HUES64 (cell line): ENCODE measurements around the gene PTOV1.

Experiments used
- H3K27ac ChIP-seq: 2 replicates; pipeline ENCODE4 v1.7.0; 2013; ENCODE audit warnings: low read depth, low read length, inconsistent platforms
- H3K27me3 ChIP-seq: 2 replicates; pipeline ENCODE4 v1.6.1; 2013; ENCODE audit warnings: mild to moderate bottlenecking, low read length; ENCODE audit not compliant: insufficient read depth
- H3K36me3 ChIP-seq: 2 replicates; pipeline ENCODE4 v1.6.1; 2013; ENCODE audit warnings: mild to moderate bottlenecking, low read length; ENCODE audit not compliant: insufficient read depth
- H3K4me1 ChIP-seq: 2 replicates; pipeline ENCODE4 v1.6.1; 2013; ENCODE audit warnings: mild to moderate bottlenecking, low read length, moderate library complexity; ENCODE audit not compliant: insufficient read depth
- H3K4me3 ChIP-seq: 2 replicates; pipeline ENCODE4 v1.5.1; 2013; ENCODE audit warnings: mild to moderate bottlenecking, low read length, moderate library complexity
- H3K9ac ChIP-seq: 2 replicates; pipeline ENCODE4 v1.6.1; 2013; ENCODE audit warnings: mild to moderate bottlenecking, low read depth, low read length
- H3K9me3 ChIP-seq: 2 replicates; pipeline ENCODE4 v1.6.1; 2013; ENCODE audit warnings: low read depth, low read length; ENCODE audit not compliant: insufficient read depth
- whole genome bisulfite sequencing: fragments of 150-250, 120-280 bp; methylation state at CpG from one replicate; pipeline ENCODE4 v1.1.7; 2013; ENCODE audit warnings: missing lambda C conversion rate; 5-methylcytosine and 5-hydroxymethylcytosine counted together

Gene PTOV1

DNA sequence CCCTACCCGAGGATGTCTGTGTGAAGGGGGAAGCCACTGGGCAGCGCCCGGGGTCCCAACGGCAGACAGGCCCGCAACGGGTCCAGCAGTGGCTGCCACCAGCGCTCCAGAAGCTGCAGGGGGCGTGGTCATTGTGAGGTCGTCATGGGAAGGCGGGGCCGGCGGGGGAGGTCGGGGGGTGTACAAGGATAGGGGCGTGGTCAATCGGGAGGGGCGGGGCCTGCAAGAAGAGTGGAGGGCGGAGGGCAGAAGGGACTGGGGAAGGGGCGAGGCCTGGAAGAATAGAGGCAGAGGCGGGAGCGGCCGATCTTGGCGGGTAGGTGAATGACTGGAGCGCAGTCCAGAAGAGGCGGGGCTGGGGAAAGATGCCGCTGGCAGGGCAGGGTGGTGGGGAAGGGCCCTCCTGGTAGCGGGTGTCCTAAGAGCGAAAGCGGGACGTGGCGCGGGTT is 42.2 kb upstream of the PTOV1 start:
- no peak overlapping the region; the same call in 1 of the 2 replicates for H3K27ac ChIP-seq
- 3% methylated on average over 31 of the region's 31 CpGs for WGBS
- H3K36me3 ChIP-seq, result peaks cover 30% of the 10 kb centered on the region
- peak overlapping the region; percentile 59 for H3K9ac ChIP-seq
- peaks cover 7% of the 10 kb centered on the region for H3K4me1 ChIP-seq
- no peaks in the 10 kb centered on the region for H3K9me3 ChIP-seq
- H3K27me3 ChIP-seq, result no peaks in the 10 kb centered on the region
- H3K4me3 ChIP-seq, result peak overlapping the region; percentile 67

DNA sequence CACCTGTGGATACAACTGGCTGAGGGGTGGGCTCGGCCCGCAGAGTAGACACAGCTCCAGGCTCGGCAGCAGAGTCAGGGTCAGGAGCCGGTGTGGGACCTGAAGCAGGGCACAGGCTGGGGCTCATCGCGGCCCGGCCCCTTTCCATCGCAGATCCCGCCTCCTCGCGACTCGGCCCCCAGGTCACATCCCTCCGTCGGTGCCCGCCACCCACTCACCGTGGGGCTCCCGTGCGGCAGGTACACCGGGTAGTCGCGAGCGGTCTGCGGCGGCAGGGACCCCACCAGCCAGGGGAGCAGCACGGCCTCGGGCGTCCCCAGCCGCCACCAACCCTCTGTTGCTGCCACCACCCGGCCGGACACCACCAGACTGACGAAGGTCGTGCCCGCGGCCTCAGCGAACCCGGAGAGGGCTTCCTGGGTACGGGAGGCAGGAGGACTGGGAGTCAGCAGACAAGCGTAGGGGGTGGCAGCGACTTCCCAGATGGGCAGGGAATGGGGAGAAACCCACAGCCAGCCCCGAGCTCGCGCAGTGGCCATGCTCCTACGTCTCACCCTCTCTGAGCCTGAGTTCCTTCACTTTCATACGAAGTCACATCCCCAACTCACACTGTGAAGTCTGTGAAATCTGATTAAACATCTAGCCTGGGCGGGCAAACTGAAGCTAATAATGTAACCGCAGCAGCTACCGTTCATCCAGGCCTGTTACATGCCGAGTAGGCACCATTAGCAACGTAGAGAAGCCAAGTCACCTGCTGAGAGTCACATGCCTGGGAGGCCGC is 41.6 kb upstream of the PTOV1 start:
- Histone ChIP-seq H3K27ac (no peak overlapping the region; the same call in 1 of the 2 replicates), H3K36me3 (peaks cover 27% of the 10 kb centered on the region), H3K9ac (peak overlapping the region; percentile 59), H3K9me3 (no peaks in the 10 kb centered on the region), H3K4me3 (peak overlapping the region; percentile 67), H3K4me1 (peaks cover 11% of the 10 kb centered on the region), H3K27me3 (no peaks in the 10 kb centered on the region)
- 12% methylated on average over 50 of the region's 50 CpGs for WGBS

DNA sequence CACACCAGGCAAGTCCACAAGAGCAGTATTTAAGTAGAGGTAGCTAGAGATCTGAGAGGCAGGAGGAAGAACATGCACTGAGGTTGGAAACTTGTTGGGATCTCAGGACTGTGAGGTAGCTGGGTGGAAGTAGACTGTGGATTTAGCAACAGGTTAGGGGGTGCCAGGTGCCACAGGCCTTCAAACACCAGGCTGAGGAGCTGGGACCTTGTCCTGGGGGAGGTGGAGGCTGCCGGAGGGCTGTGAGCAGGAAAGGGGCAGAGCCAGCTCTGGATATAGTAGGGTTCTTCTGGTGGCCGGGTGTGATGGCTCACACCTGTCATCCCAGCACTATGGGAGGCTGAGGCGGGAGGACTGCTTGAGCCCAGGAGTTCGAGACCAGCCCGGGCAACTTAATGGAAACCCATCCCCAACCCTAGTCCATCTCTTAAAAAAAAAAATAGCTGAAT is 41.0 kb upstream of the PTOV1 start:
- Histone ChIP-seq H3K9me3 (no peaks in the 10 kb centered on the region), H3K36me3 (peaks cover 23% of the 10 kb centered on the region), H3K27me3 (no peaks in the 10 kb centered on the region), H3K4me3 (no peak overlapping the region), H3K4me1 (peaks cover 11% of the 10 kb centered on the region), H3K27ac (no peak overlapping the region), H3K9ac (no peak overlapping the region)
- 96% methylated on average over 5 of the region's 5 CpGs for WGBS

DNA sequence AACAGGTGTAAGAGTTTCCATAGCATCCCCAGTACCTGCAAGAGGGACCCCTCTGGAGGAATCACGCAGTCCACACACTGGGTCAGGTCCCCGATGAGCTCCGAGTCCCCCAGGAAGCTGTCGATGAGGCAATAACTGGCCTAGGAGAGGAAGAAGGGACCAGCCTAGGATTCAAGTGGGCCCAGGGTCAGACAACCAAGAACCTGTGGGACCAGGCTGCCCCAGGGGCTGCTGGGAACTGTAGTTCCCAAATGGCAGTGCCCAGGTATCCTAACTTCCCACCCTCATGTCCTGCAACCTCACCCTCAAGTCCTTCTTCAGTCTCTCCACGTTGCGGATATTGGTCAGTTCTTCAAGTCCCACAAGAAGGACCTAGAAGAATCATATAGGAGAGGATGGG is 39.6 kb upstream of the PTOV1 start:
- WGBS, result 94% methylated on average over 6 of the region's 6 CpGs
- H3K4me1 ChIP-seq, result peaks cover 11% of the 10 kb centered on the region
- no peaks in the 10 kb centered on the region for H3K27me3 ChIP-seq
- H3K4me3 ChIP-seq, result no peak overlapping the region
- H3K36me3 ChIP-seq, result peaks cover 16% of the 10 kb centered on the region
- no peak overlapping the region for H3K9ac ChIP-seq
- no peak overlapping the region for H3K27ac ChIP-seq
- H3K9me3 ChIP-seq, result no peaks in the 10 kb centered on the region

DNA sequence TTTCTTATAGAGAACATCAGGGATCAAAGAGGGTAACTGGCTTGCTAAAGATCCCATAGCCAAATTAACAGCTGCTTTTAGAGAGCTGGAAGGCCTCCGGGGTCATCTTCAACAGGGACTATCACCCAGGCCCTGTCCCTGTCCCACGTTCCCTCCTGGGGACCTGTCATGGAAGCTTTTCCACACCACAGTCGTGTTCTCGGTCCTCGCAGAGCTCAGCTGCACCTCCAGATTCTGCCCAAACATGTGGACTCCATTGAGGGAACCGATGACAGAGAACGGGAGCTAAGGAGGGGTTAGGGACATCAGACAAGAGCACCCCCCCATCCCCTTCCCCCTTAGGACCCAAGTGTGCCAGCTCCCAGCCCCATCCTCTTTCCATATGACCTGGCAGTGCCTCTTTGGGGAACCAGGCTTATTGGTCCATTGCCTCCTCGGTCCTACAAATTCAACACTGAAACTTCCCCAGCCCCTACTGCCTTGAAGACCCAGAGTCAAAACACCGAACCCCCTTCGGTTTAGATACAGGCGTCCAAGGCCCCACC is 38.4 kb upstream of the PTOV1 start:
- Histone ChIP-seq H3K9ac (peak overlapping the region; percentile 81), H3K27me3 (no peaks in the 10 kb centered on the region)
- WGBS, result 58% methylated on average over 11 of the region's 11 CpGs

DNA sequence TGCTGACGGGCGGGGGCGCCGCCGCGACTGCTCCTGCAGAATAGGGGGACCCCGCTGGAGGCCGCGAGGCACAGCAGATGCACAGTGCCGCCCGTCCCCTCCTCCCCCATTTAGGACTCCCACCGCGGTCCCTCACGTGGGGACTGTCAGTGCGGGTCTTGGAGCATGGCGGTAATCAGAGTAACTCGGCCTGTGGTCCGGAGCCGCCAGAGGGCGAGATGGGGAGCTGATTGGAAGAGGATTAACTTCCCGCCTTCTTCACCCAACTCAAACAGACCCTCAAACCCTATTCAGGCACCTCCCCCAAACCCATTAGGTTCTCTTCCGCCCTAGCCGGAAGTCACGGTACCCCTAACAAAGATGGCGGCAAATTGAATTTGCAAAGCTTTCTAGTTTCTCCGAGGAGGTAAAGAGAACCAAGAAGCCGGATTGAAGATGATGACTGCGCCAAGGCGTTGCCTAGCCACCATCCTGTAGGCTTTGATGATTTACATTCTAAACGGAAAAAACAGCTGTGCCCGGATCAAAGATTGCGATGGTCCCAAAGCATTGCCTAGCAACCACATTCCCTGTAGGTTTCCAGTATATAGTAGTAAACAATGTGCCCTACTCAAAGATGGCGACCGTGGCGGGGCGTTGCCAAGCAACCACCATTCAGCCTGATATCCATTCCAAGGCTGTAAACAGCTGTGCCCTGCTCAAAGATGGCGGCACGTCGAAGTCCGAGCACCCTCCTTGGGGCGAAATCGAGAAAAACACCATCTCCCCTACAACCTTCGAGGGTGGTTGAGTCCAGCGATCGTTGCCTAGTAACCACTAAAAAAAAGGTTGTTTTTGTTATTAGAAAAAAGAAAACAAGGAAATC is 37.7 kb upstream of the PTOV1 start, which contains the start of gene FUZ:
FUZ (minus strand) TSS at position 296 of the 865 bp plus-strand sequence; CDS start at position 110, 186 bp downstream.
- Histone ChIP-seq H3K27ac (peak within 1 kb of the TSS; percentile 86), H3K27me3 (no peaks in the 10 kb centered on the region), H3K9ac (peak within 1 kb of the TSS; percentile 81), H3K4me3 (peak within 1 kb of the TSS; percentile 69), H3K4me1 (peaks cover 11% of the 10 kb centered on the region), H3K9me3 (no peaks in the 10 kb centered on the region), H3K36me3 (no peaks in the 10 kb centered on the region)
- under 1% methylated on average over 43 of the region's 45 CpGs for WGBS

More for the DNA sequence above, 38.4 kb upstream of the PTOV1 start:
- peaks cover 5% of the 10 kb centered on the region; the same call in 1 of the 2 replicates for H3K36me3 ChIP-seq
- H3K4me1 ChIP-seq, result peaks cover 11% of the 10 kb centered on the region
- peak overlapping the region; percentile 86 for H3K27ac ChIP-seq
- no peaks in the 10 kb centered on the region for H3K9me3 ChIP-seq
- peak overlapping the region; percentile 69 for H3K4me3 ChIP-seq

DNA sequence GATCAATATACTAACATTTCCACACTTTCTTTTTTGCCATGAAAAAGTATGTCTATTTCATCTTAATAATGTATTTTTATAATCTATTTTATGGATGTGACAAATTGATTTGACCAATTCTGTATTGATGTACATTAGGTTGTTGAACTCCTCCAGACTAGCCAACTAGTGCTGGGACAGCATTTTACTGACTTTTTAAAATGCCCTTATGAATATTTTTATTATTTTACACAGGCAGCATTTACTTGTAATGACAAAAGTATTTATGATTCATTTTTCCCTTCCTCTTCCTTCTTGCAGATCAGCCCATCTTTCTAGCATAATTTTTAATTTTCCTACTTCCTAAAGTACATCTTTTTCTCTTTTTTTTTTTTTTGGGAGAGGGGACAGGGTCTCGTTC is 36.9 kb upstream of the PTOV1 start:
- 67% methylated on average over 1 of the region's 1 CpG for WGBS
- no peak overlapping the region for H3K27ac ChIP-seq

DNA sequence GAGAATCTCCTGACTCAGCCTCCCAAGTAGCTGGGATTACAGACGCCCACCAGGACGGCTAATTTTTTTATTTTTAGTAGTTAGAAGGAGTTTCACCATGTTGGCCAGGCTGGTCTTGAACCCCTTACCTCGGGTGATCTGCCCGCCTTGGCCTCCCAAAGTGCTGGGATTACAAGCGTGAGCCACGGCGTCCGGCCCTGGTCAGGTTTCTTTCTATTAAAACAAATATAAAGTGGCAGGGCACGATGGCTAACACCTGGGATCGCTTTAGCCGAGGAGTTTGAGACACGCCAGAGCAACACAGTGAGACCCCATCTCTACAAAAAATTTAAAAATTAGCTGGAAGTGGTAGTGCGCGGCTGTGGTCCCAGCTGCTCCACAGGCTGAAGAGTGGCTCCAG is 34.4 kb upstream of the PTOV1 start:
- WGBS, result 89% methylated on average over 14 of the region's 14 CpGs
- Histone ChIP-seq H3K27ac (no peak overlapping the region), H3K27me3 (no peaks in the 10 kb centered on the region), H3K9me3 (no peaks in the 10 kb centered on the region), H3K4me1 (peaks cover 4% of the 10 kb centered on the region; the same call in 1 of the 2 replicates), H3K4me3 (no peak overlapping the region), H3K9ac (no peak overlapping the region), H3K36me3 (peaks cover 11% of the 10 kb centered on the region)

More for the DNA sequence above, 36.9 kb upstream of the PTOV1 start:
- Histone ChIP-seq H3K4me1 (peaks cover 11% of the 10 kb centered on the region), H3K36me3 (no peaks in the 10 kb centered on the region), H3K9me3 (no peaks in the 10 kb centered on the region), H3K9ac (peak overlapping the region; percentile 43), H3K4me3 (peak overlapping the region; percentile 19; the same call in 1 of the 2 replicates), H3K27me3 (no peaks in the 10 kb centered on the region)

DNA sequence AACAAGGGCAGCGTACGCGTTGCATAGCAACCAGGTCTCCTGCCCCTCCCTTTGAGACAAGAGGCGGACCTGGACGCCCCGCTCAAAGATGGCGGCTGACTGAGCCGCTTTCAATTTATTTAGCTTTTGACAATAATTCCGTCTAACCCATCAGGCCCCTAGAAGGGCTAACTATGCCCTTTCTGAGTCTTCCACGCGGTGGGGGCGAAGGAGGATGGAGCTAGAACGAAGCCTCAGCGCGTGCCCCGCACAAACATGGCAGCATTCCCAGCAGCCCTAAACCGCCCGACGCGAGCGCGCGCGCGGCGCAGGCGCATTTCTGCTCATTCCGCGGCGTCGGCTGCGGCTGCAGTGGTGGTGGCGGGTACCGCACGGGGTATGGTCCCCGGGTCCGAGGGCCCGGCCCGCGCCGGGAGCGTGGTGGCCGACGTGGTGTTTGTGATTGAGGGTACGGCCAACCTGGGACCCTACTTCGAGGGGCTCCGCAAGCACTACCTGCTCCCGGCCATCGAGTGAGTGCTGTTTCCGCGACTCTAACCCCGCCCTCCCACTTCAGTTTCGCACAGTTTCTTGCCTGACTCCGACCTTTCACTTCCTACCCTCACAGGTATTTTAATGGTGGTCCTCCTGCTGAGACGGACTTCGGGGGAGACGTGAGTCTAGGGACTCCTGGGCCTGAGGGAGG is 32.9 kb upstream of the PTOV1 start, which contains the start of gene MED25:
MED25 (plus strand) TSS at position 326 of the 685 bp plus-strand sequence; CDS start at position 379, 53 bp downstream.
- no peaks in the 10 kb centered on the region for H3K9me3 ChIP-seq
- H3K36me3 ChIP-seq, result peaks cover 16% of the 10 kb centered on the region
- peaks cover 4% of the 10 kb centered on the region; the same call in 1 of the 2 replicates for H3K4me1 ChIP-seq
- peak within 1 kb of the TSS; percentile 94 for H3K27ac ChIP-seq
- H3K4me3 ChIP-seq, result peak within 1 kb of the TSS; percentile 99
- under 1% methylated on average over 57 of the region's 57 CpGs for WGBS
- H3K9ac ChIP-seq, result peak within 1 kb of the TSS; percentile 96
- no peaks in the 10 kb centered on the region for H3K27me3 ChIP-seq

DNA sequence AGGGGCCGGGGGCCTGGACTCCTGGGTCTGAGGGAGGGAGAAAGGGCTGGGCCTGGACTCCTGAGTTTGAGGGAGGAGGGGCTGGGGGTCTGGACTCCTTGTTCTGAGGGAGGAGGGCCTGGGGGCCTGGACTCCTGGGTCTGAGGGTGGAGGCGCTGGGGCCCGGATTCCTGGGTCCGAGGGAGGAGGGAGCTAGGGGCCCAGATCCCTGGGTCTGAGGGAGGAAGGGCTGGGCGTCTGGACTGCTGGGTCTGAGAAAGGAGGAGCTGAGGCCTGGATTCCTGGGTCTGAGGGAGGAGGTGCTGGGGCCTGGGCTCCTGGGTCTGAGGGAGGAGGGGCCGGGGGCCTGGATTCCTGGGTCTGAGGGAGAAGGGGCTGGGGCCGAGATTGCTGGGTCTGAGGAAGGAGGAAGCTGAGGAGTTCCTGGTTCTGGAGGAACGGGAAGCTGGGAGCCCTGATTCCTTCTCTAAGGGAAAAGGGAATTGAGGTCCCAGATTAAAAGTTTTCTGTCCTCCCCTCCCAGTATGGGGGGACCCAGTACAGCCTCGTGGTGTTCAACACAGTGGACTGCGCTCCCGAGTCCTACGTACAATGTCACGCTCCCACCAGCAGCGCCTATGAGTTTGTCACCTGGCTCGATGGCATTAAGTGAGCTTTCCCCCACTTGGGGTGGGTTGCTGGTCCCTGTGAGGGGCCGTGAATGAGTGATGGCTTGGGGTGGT is 32.1 kb upstream of the PTOV1 start:
- peak overlapping the region; percentile 96 for H3K9ac ChIP-seq
- WGBS, result 46% methylated on average over 16 of the region's 16 CpGs
- H3K27me3 ChIP-seq, result no peaks in the 10 kb centered on the region
- peak overlapping the region; percentile 94; the same call in 1 of the 2 replicates for H3K27ac ChIP-seq
- H3K4me1 ChIP-seq, result peaks cover 3% of the 10 kb centered on the region; the same call in 1 of the 2 replicates
- H3K36me3 ChIP-seq, result peaks cover 23% of the 10 kb centered on the region
- H3K4me3 ChIP-seq, result peak overlapping the region; percentile 99
- H3K9me3 ChIP-seq, result no peaks in the 10 kb centered on the region
